GM23338 (cell line): ENCODE data around the gene HOXC4.

ENCODE experiments used
- EZH2 ChIP-seq: fragments of 200-600 bp; sonication (generic); IDR thresholded peaks from one replicate; pipeline ENCODE4 v1.8.0; 2017; ENCODE audit warnings: antibody characterized with exemption, mild to moderate bottlenecking, low read depth; ENCODE audit not compliant: unreplicated experiment
- JUNB ChIP-seq: IDR thresholded peaks from one replicate; pipeline ENCODE4 v1.6.1; 2016; ENCODE audit warnings: antibody characterized with exemption; ENCODE audit not compliant: unreplicated experiment
- TF ChIP-seq, protein P1 (sequence below), 2 experiments: fragments of 200-600 bp in 1 of 2; sonication (generic) in 1 of 2; conservative IDR thresholded peaks; 2 replicates each; pipeline versions ENCODE4 v1.5.1 to v1.6.1; 2016 to 2017; ENCODE audit warnings: antibody characterized with exemption in 2 of 2, low read depth in 2 of 2, mild to moderate bottlenecking in 2 of 2, moderate library complexity in 1 of 2

DNA sequence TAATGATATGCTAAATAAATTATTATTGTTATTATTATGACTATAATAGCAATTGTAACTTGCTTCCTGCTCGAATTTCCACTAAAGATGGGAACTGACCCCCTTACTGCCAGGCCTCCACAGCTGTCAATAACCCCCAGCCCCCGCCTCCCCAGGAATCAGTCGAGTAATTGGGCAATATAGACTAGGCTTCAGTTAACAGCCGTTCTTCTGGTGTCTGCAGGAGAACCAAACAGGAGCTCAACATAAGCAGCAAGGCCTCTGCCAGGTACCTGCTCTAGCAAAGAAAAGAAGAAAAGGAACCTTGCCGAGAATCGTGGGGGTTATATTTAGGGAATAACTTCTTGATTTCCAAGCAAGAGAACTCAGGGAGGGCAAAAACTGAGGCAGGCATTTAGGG, 21.8 kb downstream of the HOXC4 start:
- no peak for TF ChIP-seq EZH2
- TF ChIP-seq, protein P1, sequence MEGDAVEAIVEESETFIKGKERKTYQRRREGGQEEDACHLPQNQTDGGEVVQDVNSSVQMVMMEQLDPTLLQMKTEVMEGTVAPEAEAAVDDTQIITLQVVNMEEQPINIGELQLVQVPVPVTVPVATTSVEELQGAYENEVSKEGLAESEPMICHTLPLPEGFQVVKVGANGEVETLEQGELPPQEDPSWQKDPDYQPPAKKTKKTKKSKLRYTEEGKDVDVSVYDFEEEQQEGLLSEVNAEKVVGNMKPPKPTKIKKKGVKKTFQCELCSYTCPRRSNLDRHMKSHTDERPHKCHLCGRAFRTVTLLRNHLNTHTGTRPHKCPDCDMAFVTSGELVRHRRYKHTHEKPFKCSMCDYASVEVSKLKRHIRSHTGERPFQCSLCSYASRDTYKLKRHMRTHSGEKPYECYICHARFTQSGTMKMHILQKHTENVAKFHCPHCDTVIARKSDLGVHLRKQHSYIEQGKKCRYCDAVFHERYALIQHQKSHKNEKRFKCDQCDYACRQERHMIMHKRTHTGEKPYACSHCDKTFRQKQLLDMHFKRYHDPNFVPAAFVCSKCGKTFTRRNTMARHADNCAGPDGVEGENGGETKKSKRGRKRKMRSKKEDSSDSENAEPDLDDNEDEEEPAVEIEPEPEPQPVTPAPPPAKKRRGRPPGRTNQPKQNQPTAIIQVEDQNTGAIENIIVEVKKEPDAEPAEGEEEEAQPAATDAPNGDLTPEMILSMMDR (conservative IDR thresholded peaks at IDR 0.05; ENCODE audit: low read depth in 2 of 2): no peak
- TF ChIP-seq JUNB: no peak
